CD14-positive monocyte (primary cell): ENCODE data around the gene OR4C46. TPM values are rescaled to one million over a fixed set of nuclear protein-coding genes. Genes with fewer than 3 reads are reported as not detected.

Experiments used
- DNase-seq, 3 donors: peaks; one replicate each; pipeline ENCODE4 v3.0.0-alpha.2; 2011 to 2022
- H2AFZ ChIP-seq: 2 replicates; pipeline ENCODE4 v1.6.0; 2012; ENCODE audit warnings: mild to moderate bottlenecking, low read depth, low read length, inconsistent platforms; ENCODE audit not compliant: insufficient read depth, poor library complexity, severe bottlenecking
- H3K27ac ChIP-seq, 2 donors: 1 replicate in 1 of 2; 2 replicates in 1 of 2; pipeline ENCODE4 v1.5.1; 2012 to 2013; ENCODE audit warnings: low read length in 2 of 2, control low read depth in 1 of 2, inconsistent platforms in 1 of 2, low read depth in 1 of 2, mild to moderate bottlenecking in 1 of 2
- H3K27me3 ChIP-seq, 2 donors: one replicate each; pipeline versions ENCODE4 v1.6.0 to v1.6.1; 2011 to 2013; ENCODE audit warnings: low read length in 2 of 2; ENCODE audit not compliant: control insufficient read depth in 2 of 2, insufficient read depth in 2 of 2
- H3K36me3 ChIP-seq, 2 donors: replicated peaks in 1 of 2; 1 replicate in 1 of 2; 2 replicates in 1 of 2; pipeline versions ENCODE4 v1.5.1 to v1.6.1; 2012 to 2013; ENCODE audit warnings: low read length in 2 of 2, control low read depth in 1 of 2, inconsistent platforms in 1 of 2, mild to moderate bottlenecking in 1 of 2; ENCODE audit not compliant: insufficient read depth in 2 of 2, control insufficient read depth in 1 of 2
- H3K4me1 ChIP-seq, 2 donors: 1 replicate in 1 of 2; 2 replicates in 1 of 2; pipeline versions ENCODE4 v1.5.1 to v1.6.1; 2012 to 2013; ENCODE audit warnings: low read length in 2 of 2, control low read depth in 1 of 2, inconsistent platforms in 1 of 2, mild to moderate bottlenecking in 1 of 2, moderate library complexity in 1 of 2; ENCODE audit not compliant: insufficient read depth in 2 of 2, control insufficient read depth in 1 of 2
- H3K4me2 ChIP-seq: replicated peaks from 2 replicates; pipeline ENCODE3; 2012; ENCODE audit warnings: low read length, moderate library complexity, mild to moderate bottlenecking; ENCODE audit not compliant: poor library complexity, severe bottlenecking; ENCODE audit errors: extremely low read depth
- H3K4me3 ChIP-seq, 3 experiments: fragments of 200-600 bp in 1 of 3; sonication (generic) in 1 of 3; replicated peaks in 1 of 3; 1 replicate in 2 of 3; 2 replicates in 1 of 3; pipeline ENCODE4 v1.5.1; 2011 to 2013; ENCODE audit warnings: low read length in 3 of 3, mild to moderate bottlenecking in 3 of 3, control low read depth in 2 of 3, low read depth in 2 of 3, inconsistent platforms in 1 of 3, moderate library complexity in 1 of 3
- H3K79me2 ChIP-seq: 2 replicates; pipeline ENCODE4 v1.6.0; 2012; ENCODE audit warnings: mild to moderate bottlenecking, control low read depth, inconsistent platforms, low read length, moderate library complexity; ENCODE audit not compliant: insufficient read depth
- H3K9ac ChIP-seq: 2 replicates; pipeline ENCODE4 v1.6.0; 2017; ENCODE audit warnings: low read length, mild to moderate bottlenecking; ENCODE audit not compliant: insufficient read depth, poor library complexity, severe bottlenecking
- H3K9me3 ChIP-seq, 2 donors: replicated peaks in 1 of 2; 1 replicate in 1 of 2; 2 replicates in 1 of 2; pipeline versions ENCODE4 v1.5.1 to v1.6.1; 2012 to 2013; ENCODE audit warnings: low read length in 2 of 2, control low read depth in 1 of 2; ENCODE audit not compliant: control insufficient read depth in 1 of 2, insufficient read depth in 1 of 2
- H4K20me1 ChIP-seq: 2 replicates; pipeline ENCODE4 v1.6.0; 2012; ENCODE audit warnings: mild to moderate bottlenecking, low read length, control low read depth, moderate library complexity; ENCODE audit not compliant: insufficient read depth
- H3K27ac Mint-ChIP-seq, 7 donors: one replicate each; pipeline ENCODE4 v1.8.0; 2020; ENCODE audit warnings: mild to moderate bottlenecking in 7 of 7, mixed read lengths in 7 of 7, moderate library complexity in 6 of 7, inconsistent platforms in 2 of 7
- H3K27me3 Mint-ChIP-seq, 3 donors: one replicate each; pipeline ENCODE4 v1.8.0; 2021 to 2022; ENCODE audit warnings: low read depth in 3 of 3, mild to moderate bottlenecking in 3 of 3, mixed read lengths in 3 of 3, moderate library complexity in 3 of 3, inconsistent platforms in 1 of 3
- H3K36me3 Mint-ChIP-seq, 2 donors: one replicate each; pipeline ENCODE4 v1.8.0; 2020; ENCODE audit warnings: mixed read lengths in 2 of 2, inconsistent platforms in 1 of 2, mild to moderate bottlenecking in 1 of 2
- H3K4me1 Mint-ChIP-seq: one replicate; pipeline ENCODE4 v1.8.0; 2020; ENCODE audit warnings: mild to moderate bottlenecking, mixed read lengths
- H3K4me3 Mint-ChIP-seq, 2 donors: one replicate each; pipeline ENCODE4 v1.8.0; 2020; ENCODE audit warnings: mild to moderate bottlenecking in 2 of 2, mixed read lengths in 2 of 2, moderate library complexity in 1 of 2
- H3K9me3 Mint-ChIP-seq, 7 donors: one replicate each; pipeline ENCODE4 v1.8.0; 2020 to 2022; ENCODE audit warnings: mixed read lengths in 7 of 7, mild to moderate bottlenecking in 6 of 7, moderate library complexity in 6 of 7, inconsistent platforms in 2 of 7
- CTCF ChIP-seq: fragments of 200-600 bp; IDR thresholded peaks from one replicate; pipeline ENCODE4 v1.8.0; 2022; ENCODE audit warnings: antibody characterized with exemption, mild to moderate bottlenecking
- WGBS: methylation state at CpG from one replicate; pipeline ENCODE4 v1.1.5; 2013; ENCODE audit warnings: missing lambda C conversion rate; ENCODE audit not compliant: insufficient coverage; 5-methylcytosine and 5-hydroxymethylcytosine counted together
- intact Hi-C, 2 donors: fragments of 100-400 bp; cut with micrococcal nuclease; formaldehyde crosslinking; loops; one replicate each; pipeline versions ENCODE4 v1.15.0 to v1.15.1; 2023
- polyA plus RNA-seq, 3 donors: library from polyadenylated mRNA; depleted of rRNA in 1 of 3; unstranded in 2 of 3; stranded (reverse) in 1 of 3; fragments of 300-500 nt in 2 of 3; fragments of >200 nt in 1 of 3; fragmentation: Illumina TruSeq in 2 of 3; gene quantifications; 1 replicate in 2 of 3; 2 replicates in 1 of 3; pipeline ENCODE4 v1.2.3, GENCODE V29; 2012 to 2021

The OR4C46 gene
- polyA plus RNA-seq, 3 donors: not detected

GRCh38 chr11:54558919-54559318 is 44.9 kb downstream of the OR4C46 start:
- 80% methylated on average over 1 of the region's 3 CpGs for whole genome bisulfite sequencing
- H3K27me3 Mint-ChIP-seq: no peaks in the 10 kb centered on the region
- H3K9me3 ChIP-seq: peaks cover 19 to 42% of the 10 kb centered on the region in 2 donors
- no peaks in the 10 kb centered on the region for H3K79me2 ChIP-seq
- H3K4me2 ChIP-seq: no peak overlapping the region
- H3K9ac ChIP-seq: no peak overlapping the region
- no peaks in the 10 kb centered on the region for H4K20me1 ChIP-seq
- no peak for DNase-seq
- H3K9me3 Mint-ChIP-seq: peaks cover 8 to 34% (median 28%) of the 10 kb centered on the region in 7 donors
- H3K27ac ChIP-seq: no peak overlapping the region
- H2AFZ ChIP-seq: no peak overlapping the region
- H3K4me3 Mint-ChIP-seq: no peak overlapping the region
- H3K27me3 ChIP-seq: no peaks in the 10 kb centered on the region
- H3K4me1 Mint-ChIP-seq: no peaks in the 10 kb centered on the region
- TF ChIP-seq CTCF: no peak
- intact Hi-C loops: no loop called here
- no peak overlapping the region for H3K4me3 ChIP-seq
- no peaks in the 10 kb centered on the region for H3K36me3 ChIP-seq
- H3K4me1 ChIP-seq: no peaks in the 10 kb centered on the region
- H3K36me3 Mint-ChIP-seq: no peaks in the 10 kb centered on the region
- H3K27ac Mint-ChIP-seq: no peak overlapping the region

- no peak for TF ChIP-seq CTCF
- H3K36me3 ChIP-seq: no peaks in the 10 kb centered on the region
- H3K4me1 ChIP-seq: no peaks in the 10 kb centered on the region
- H3K27me3 ChIP-seq: no peaks in the 10 kb centered on the region
- H3K27ac Mint-ChIP-seq: no peak overlapping the region
- no peak overlapping the region for H3K4me2 ChIP-seq
- H3K4me3 Mint-ChIP-seq: no peak overlapping the region
- no peak overlapping the region for H3K9ac ChIP-seq
- no peaks in the 10 kb centered on the region for H3K79me2 ChIP-seq
- peaks cover 7 to 34% (median 28%) of the 10 kb centered on the region in 7 donors for H3K9me3 Mint-ChIP-seq
- H3K36me3 Mint-ChIP-seq: no peaks in the 10 kb centered on the region
- H3K9me3 ChIP-seq: peaks cover 19 to 42% of the 10 kb centered on the region in 2 donors
- H3K4me3 ChIP-seq: no peak overlapping the region
- no peak for DNase-seq
- no peak overlapping the region for H2AFZ ChIP-seq
- H3K27me3 Mint-ChIP-seq: no peaks in the 10 kb centered on the region
- no peak overlapping the region for H3K27ac ChIP-seq
- WGBS: no CpG with 5 or more reads among the region's 3 CpGs
- intact Hi-C loops: no loop called here
- H4K20me1 ChIP-seq: no peaks in the 10 kb centered on the region
- H3K4me1 Mint-ChIP-seq: no peaks in the 10 kb centered on the region
These were observed 45.4 kb downstream of the OR4C46 start for GRCh38 chr11:54558407-54558806.

Other genes starting within 250 kb of the OR4C46 start
- gene OR4A5, start 102.8 kb upstream of the OR4C46 start, polyA plus RNA-seq: not detected